SK-N-MC (cell line): ENCODE results near the gene BLOC1S2.

ENCODE experiments used
- EZH2 ChIP-seq: fragments of 200-600 bp; sonication (generic); IDR thresholded peaks from one replicate; pipeline ENCODE4 v1.6.1; 2017; ENCODE audit warnings: antibody characterized with exemption
- FOXP2 ChIP-seq: optimal IDR thresholded peaks from 2 replicates; pipeline ENCODE3; 2011; ENCODE audit warnings: mild to moderate bottlenecking, moderate library complexity; ENCODE audit not compliant: insufficient read depth; ENCODE audit errors: extremely low read length, control extremely low read depth
- POLR2AphosphoS5 ChIP-seq: IDR thresholded peaks from 2 replicates; pipeline ENCODE4 v1.6.1; 2012; ENCODE audit warnings: mild to moderate bottlenecking, low read depth, low read length, borderline replicate concordance

DNA sequence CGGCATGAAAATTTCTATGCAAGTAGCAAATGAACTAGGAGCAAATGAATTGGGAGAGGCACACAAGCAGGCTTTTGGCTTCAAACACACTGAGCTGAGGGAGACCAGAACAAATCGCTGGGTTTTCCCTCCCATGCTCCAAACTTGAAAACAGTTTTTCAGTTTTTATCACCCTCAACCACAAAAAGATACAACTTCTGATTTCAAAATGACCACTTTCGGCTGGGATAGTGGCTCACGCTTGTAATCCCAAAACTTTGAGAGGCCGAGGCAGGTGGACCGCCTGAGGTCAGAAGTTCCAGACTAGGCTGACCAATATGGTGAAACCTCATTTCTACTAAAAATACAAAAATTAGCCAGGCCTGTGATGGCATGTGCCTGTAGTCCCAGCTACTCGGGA is 48.1 kb downstream of the BLOC1S2 start:
- TF ChIP-seq EZH2 (no peak), POLR2AphosphoS5 (no peak), FOXP2 (no peak)
